ENCODE data around the gene TTR.

Gene TTR

DNA sequence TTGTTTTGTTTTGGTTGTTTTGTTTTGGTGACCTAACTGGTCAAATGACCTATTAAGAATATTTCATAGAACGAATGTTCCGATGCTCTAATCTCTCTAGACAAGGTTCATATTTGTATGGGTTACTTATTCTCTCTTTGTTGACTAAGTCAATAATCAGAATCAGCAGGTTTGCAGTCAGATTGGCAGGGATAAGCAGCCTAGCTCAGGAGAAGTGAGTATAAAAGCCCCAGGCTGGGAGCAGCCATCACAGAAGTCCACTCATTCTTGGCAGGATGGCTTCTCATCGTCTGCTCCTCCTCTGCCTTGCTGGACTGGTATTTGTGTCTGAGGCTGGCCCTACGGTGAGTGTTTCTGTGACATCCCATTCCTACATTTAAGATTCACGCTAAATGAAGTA lies at the start of gene TTR:
Gene TTR (plus strand): TSS at position 250 of the 400 bp plus-strand sequence. CDS start 26 bp downstream, at position 276.
- no peak within 1 kb of the TSS for H3K4me3 Mint-ChIP-seq
- DNase-seq, result no peak
- no peak within 1 kb of the TSS for H3K27ac Mint-ChIP-seq
- no peak for ATAC-seq
- H3K9me3 Mint-ChIP-seq, result no peaks in the 10 kb centered on the region
- peaks cover 30% of the 10 kb centered on the region for H3K27me3 Mint-ChIP-seq
- no peaks in the 10 kb centered on the region for H3K4me1 Mint-ChIP-seq

DNA sequence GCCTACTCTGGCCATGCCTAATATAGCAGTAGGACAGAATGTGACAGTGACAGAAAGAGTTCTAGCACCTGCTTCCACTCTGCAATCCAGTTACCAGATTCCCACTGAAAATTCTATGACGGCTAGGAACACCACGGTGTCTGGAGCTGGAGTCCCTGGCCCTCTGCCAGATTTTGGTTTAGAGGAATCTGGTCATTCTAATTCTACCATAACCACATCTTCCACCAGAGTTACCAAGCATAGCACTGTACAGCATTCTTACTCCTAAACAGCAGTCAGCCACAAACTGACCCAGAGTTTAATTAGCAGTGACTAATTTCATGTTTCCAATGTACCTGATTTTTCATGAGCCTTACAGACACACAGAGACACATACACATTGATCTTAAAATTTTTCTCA lies 45.2 kb upstream of the TTR start:
- DNase-seq, result no peak
- H3K9me3 Mint-ChIP-seq, result no peaks in the 10 kb centered on the region
- H3K27ac Mint-ChIP-seq, result no peak overlapping the region
- peak; percentile 39 for ATAC-seq
- no peaks in the 10 kb centered on the region for H3K27me3 Mint-ChIP-seq
- no peaks in the 10 kb centered on the region for H3K4me1 Mint-ChIP-seq
- no peak overlapping the region for H3K4me3 Mint-ChIP-seq

DNA sequence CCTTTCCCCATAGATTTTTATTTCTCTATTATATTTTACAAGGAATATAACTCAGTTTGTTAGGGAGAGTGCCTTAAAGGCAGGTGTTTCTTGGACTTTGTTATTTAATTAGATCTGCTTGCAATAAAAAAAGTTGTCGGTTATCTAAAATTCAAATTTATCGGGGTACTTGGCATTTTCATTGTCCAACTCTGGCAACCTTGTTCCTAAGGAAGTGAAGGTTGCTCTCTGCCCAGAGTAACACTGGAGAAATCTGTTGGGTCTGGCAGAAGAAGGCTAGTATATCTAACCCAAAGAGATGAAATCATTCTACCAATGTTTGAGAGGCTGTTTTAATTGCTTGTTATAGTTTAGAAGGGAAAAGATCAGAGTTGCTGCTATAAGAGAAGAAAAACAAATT lies 42.8 kb upstream of the TTR start:
- no peaks in the 10 kb centered on the region for H3K4me1 Mint-ChIP-seq
- no peak for ATAC-seq
- H3K27me3 Mint-ChIP-seq, result peaks cover 3% of the 10 kb centered on the region

DNA sequence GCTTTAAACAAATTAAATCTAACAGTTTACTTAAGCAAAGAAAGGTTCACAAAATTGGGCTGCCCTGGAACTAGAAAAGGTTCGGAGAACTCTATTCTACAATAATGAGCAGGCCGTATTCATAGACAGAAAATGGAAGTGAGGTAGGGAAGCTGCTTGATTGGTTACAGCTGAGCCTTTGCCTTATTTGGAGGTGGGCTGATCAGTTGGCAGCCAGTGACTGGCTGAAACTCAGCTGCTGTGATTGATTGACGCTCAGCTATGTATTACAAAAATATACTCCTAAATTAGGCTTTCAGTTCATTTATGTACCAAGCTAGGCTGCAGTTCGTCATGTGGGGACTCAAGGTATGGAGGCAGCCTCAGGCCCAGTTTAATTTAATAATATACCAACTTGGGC lies 42.3 kb upstream of the TTR start:
- Mint-ChIP-seq H3K9me3 (no peaks in the 10 kb centered on the region), H3K4me3 (no peak overlapping the region), H3K27me3 (peaks cover 7% of the 10 kb centered on the region), H3K27ac (no peak overlapping the region), H3K4me1 (no peaks in the 10 kb centered on the region)
- ATAC-seq (no peak), DNase-seq (no peak)

More for the DNA sequence above, 42.8 kb upstream of the TTR start:
- Mint-ChIP-seq H3K4me3 (no peak overlapping the region), H3K9me3 (no peaks in the 10 kb centered on the region), H3K27ac (no peak overlapping the region)
- DNase-seq, result no peak

DNA sequence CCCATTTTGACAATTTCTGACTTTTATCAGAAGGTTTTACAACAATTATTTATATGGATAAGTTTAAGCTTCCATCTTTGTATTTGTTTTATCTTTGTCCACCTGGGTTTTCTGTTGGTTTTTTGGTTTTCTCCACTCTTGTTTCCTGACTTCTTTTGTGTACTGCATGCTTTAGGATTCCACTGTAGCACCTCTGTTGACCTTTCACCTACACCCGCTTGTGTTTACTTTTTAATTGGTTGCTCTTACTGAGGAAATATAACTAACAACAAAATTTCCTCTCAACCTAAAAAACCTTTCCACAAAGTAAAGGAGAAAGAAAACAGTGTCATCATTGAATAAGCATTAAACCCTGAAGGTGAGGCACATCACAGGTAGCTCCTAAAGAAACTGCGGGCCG lies 39.8 kb upstream of the TTR start:
- Mint-ChIP-seq H3K27me3 (peaks cover 20% of the 10 kb centered on the region), H3K4me1 (no peaks in the 10 kb centered on the region), H3K27ac (no peak overlapping the region), H3K9me3 (no peaks in the 10 kb centered on the region), H3K4me3 (no peak overlapping the region)
- no peak for DNase-seq
- no peak for ATAC-seq

DNA sequence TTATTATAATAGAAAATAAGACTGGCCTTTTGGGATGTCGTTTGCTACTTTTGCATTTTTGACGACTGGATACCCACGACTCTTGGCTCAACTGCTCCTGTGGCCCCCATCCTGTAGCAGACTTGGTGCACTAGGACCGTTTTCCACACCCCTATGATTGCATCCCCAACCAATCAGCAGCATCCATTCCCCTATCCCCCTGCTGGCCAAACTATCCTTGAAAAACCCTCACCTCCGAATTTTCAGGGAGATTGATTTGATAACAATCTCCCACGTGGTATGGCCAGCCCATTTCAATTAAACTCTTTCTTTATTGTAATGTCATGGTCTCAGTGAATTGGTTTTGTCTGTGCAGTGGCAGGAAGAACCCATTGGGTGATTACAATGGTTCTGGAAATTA lies 37.9 kb upstream of the TTR start:
- Mint-ChIP-seq H3K9me3 (no peaks in the 10 kb centered on the region), H3K27ac (no peak overlapping the region), H3K27me3 (peaks cover 24% of the 10 kb centered on the region), H3K4me3 (no peak overlapping the region), H3K4me1 (no peaks in the 10 kb centered on the region)
- ATAC-seq (no peak), DNase-seq (no peak)

DNA sequence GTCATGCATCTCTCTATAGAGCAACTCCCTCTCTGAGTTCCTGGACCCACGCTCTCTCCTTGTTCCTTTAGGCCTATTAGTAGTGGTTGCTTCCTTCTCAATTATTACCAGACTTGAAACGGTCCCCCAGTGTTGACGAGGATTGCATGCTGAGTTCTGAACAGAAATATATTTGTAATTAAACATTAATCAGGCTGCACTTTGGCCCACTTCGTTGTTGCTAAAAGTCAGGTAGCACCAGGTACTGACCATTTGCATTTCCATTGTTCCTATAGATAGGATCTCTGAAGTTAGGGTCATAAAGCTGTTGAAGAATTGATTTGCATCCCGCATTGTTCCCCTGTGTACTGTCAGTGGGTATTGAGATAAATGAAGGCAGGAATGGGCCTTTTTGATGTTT lies 36.9 kb upstream of the TTR start:
- Mint-ChIP-seq H3K9me3 (no peaks in the 10 kb centered on the region), H3K4me1 (no peaks in the 10 kb centered on the region), H3K27ac (no peak overlapping the region), H3K4me3 (no peak overlapping the region), H3K27me3 (peaks cover 24% of the 10 kb centered on the region)
- DNase-seq (no peak), ATAC-seq (no peak)

DNA sequence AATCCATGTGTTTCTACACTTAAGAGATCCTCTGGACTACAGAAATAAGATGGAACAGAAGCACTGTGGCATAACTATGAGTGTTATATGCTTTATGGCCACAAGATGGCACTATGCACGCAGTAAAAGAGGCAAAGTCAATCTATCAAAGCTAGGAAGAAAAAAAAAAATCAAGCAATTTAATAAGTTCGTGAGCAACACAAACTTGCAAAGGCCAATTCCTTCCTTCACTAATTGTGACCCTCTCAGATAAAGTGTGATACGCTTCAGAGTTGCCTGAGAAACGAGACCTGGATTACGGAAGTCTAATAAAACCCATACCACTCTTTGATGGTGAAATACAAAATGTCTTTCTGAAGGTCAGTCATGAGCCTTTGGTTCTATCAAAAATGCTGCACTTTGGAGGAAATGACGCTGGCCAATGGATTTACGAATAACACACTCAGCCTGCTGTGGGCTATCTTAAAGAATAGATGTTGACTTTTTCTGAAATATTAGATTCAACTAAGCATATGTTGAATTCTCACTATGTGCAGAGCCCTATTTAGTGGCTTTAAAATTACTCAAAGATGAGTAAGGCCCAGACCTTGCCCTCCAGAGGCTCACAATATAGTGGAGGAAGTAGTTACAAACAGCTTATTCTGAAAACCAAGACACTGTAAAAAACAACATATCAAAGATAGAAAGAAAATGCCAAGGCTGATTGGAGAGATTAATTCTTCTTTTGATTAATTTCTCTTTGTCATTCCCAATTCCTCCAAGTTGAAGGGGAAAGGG lies 35.5 kb upstream of the TTR start:
- H3K4me1 Mint-ChIP-seq, result no peaks in the 10 kb centered on the region
- H3K27ac Mint-ChIP-seq, result no peak overlapping the region
- peaks cover 28% of the 10 kb centered on the region for H3K27me3 Mint-ChIP-seq
- H3K4me3 Mint-ChIP-seq, result no peak overlapping the region
- DNase-seq (peak; percentile 31 to 41), ATAC-seq (peak; percentile 64)
- H3K9me3 Mint-ChIP-seq, result no peaks in the 10 kb centered on the region

DNA sequence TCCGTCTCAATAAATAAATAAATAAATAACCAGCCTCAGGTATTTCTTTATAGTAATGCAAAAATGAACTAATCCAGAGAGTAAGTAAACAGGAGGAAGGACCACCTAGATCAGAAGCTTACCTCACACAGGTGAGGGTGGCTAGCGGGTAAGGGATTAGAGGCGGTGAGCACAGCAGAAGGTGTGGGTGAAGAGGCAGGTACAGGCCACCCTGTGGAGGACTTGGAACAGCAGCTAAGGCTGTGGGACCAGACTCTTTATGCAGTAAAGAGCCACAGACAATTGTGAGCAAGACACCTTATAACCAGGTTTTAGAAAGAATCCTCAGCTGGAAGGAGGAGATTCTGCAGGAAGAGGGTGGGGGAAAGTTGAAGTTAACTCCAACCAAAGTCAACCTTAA lies 34.2 kb upstream of the TTR start:
- no peak for ATAC-seq
- Mint-ChIP-seq H3K4me3 (no peak overlapping the region), H3K9me3 (no peaks in the 10 kb centered on the region), H3K27me3 (peaks cover 32% of the 10 kb centered on the region), H3K4me1 (no peaks in the 10 kb centered on the region), H3K27ac (no peak overlapping the region)
- no peak for DNase-seq

DNA sequence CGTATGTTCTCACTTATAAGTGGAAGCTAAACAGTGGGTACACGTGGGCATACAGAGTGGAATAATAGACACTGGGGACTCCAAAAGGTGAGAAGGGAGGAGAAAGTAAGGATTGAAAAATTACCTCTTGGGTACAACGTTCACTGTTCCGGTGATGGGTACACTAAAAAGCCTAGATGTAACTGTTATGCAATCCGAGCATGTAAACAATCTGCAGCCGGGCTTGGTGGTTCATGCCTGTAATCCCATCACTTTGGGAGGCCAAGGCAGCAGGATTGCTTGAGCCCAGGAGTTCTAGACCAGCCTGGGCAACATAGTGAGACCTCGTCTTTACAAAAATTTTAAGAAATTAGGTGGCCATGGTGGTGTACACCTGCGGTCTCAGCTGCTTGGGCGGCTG lies 33.1 kb upstream of the TTR start:
- DNase-seq (no peak), ATAC-seq (no peak)
- H3K4me3 Mint-ChIP-seq, result no peak overlapping the region
- no peaks in the 10 kb centered on the region for H3K9me3 Mint-ChIP-seq
- H3K27me3 Mint-ChIP-seq, result peaks cover 32% of the 10 kb centered on the region
- no peak overlapping the region for H3K27ac Mint-ChIP-seq
- no peaks in the 10 kb centered on the region for H3K4me1 Mint-ChIP-seq

DNA sequence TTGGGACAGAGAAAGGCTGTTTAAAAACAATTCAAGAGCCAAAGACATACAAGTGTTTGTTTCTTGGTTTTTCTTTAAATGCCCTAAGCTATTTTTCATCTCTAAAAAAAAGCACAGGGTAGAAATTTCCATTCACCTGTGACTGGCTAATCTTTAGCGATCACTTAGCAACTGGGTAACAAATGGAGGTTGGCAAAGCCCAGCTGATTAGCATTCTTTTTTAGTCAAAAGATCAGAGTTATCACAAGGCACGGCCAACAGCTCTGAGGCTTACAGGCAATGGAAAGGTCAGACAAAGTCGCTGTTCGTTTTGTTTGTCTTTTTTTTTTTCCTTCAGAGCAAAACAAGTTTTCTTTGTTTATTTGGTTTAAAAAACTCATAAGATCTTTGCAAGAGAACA lies 29.0 kb upstream of the TTR start:
- ATAC-seq (no peak), DNase-seq (no peak)
- Mint-ChIP-seq H3K4me3 (no peak overlapping the region), H3K27ac (no peak overlapping the region), H3K4me1 (no peaks in the 10 kb centered on the region), H3K9me3 (no peaks in the 10 kb centered on the region), H3K27me3 (peaks cover 8% of the 10 kb centered on the region)

DNA sequence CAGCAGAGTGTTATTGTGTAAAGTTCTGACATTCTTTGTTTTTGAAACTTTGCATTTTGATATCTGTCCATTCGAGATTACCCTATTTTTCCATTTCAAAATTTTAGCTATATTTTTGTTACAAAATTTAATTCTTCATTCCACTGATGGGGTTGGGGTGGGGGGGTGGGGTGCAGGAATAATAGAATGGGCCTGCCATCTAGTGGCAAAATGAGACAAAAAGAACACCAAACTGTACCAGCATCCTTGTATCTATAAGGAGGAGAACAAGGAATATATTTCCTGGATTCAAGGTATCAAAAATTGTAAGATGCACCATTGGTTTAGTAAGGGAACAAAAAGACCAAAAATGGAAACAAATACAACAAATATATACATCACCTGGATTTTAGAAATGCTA lies 27.9 kb upstream of the TTR start:
- Mint-ChIP-seq H3K27me3 (peaks cover 8% of the 10 kb centered on the region), H3K4me3 (no peak overlapping the region), H3K9me3 (no peaks in the 10 kb centered on the region), H3K4me1 (no peaks in the 10 kb centered on the region), H3K27ac (no peak overlapping the region)
- DNase-seq (no peak), ATAC-seq (no peak)

DNA sequence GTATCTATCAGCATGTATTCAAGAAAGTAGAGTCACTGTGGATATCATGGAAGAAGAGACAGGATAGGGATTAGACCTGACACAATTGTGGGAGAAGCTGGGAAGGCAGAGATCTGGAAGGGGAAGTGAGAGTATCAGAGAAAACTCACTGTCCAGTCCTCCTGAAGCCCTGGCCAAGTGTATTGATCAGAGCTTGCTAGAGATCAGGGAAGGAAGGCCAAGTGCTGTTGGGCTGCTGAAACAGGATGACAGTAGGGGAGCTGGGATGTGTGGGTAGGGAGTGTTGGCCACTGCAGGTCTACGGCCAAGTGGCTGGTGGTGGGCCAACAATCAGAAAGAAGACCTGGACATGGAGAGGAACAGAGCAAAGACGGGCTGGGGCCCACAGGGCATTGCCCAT lies 26.3 kb upstream of the TTR start:
- Mint-ChIP-seq H3K27ac (no peak overlapping the region), H3K4me1 (no peaks in the 10 kb centered on the region)

DNA sequence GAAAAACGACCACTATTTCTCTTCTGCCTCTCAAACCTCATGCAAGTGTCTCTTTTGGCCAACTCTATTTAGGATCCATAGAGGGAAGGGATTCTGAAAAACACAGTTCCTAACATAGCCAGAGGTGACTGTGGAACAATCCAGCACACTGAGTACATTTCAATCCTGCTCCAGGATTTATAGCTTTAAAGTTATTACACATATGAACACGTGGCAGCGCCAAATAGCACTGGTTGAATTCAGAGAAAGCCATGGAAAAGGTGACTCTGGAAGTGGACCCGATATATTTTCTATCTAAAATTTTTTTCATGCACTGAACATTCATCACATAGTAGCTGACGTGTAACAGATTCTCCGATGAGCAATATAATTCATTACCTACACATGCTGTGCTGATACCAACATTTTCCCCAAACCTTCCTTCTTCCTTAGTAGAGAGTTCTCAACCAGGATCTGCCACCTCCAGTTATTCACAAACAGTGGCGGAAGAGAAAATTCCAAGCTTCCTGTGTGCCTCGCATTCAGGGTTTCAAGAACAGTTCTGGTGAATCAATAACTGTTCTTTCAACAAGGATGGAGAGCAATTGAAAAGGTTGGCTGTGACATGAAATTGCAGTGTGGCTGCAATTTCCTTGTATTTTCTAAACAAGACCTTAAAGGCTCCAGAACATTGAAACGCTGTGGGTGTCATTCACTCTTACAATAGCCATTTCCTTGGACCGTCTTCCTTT lies 25.7 kb upstream of the TTR start:
- H3K4me3 Mint-ChIP-seq, result no peak overlapping the region
- DNase-seq, result no peak
- ATAC-seq, result no peak
- no peaks in the 10 kb centered on the region for H3K9me3 Mint-ChIP-seq
- no peak overlapping the region for H3K27ac Mint-ChIP-seq
- no peaks in the 10 kb centered on the region for H3K4me1 Mint-ChIP-seq
- H3K27me3 Mint-ChIP-seq, result peaks cover 6% of the 10 kb centered on the region

More for the DNA sequence above, 26.3 kb upstream of the TTR start:
- ATAC-seq (no peak), DNase-seq (no peak)
- no peaks in the 10 kb centered on the region for H3K9me3 Mint-ChIP-seq
- peaks cover 8% of the 10 kb centered on the region for H3K27me3 Mint-ChIP-seq
- H3K4me3 Mint-ChIP-seq, result no peak overlapping the region

DNA sequence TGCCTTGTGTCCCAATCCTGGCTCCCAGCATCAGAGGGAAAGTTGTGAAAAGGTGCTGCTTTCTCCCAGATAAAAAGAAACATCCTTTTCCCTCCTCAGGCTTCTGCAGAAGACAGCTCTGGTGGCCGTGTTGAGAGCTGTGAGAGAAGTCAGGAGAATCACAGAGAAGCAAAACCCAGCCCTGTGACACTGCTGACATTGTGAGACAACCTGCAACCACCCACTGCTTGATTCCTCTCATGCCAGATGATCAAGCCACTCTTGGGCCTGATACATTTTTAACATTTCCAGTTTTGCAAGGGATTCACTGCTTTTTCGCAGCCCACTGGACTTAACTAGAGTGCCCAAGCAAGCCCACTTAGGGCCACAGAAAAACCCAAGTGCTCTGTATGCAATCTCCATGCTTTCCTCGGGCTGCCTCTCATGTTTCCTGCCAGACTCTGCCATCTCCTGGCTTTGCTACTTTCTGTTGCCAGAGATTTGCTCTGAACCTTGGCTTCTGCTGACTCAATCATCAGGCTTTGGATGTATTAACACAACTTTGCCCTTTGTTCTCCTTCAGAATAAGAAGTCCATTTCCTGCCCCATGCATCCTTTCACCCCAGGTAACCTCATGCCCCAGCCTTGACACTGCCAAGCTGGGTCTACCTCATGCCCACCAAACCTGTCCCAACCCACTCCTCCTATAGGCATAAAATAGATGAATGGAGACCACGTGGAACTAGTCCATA lies 24.9 kb upstream of the TTR start:
- no peaks in the 10 kb centered on the region for H3K9me3 Mint-ChIP-seq
- H3K4me1 Mint-ChIP-seq, result no peaks in the 10 kb centered on the region
- no peaks in the 10 kb centered on the region for H3K27me3 Mint-ChIP-seq
- peak overlapping the region in 1 of 2 donors; percentile 4 for H3K27ac Mint-ChIP-seq
- DNase-seq (no peak), ATAC-seq (no peak)
- no peak overlapping the region for H3K4me3 Mint-ChIP-seq

DNA sequence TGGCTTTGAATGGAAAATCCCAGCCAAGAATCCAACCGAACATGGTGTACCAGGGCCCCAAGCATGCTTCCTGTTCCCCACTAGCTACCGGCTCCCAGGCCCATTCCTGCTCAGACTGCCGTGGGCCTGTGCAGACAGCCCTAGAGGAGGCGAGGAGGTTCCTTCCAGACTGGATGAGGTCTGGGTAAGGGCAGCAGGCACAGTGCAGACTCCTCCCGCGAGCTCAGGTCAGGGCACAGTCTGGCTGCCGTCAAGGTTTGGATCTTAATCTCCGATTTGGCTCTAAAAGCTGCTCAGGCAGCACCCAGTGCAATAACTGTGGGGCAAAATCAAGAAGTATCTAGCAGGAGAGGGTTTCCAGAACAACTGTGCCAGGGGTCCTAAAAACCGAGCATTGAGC lies 19.3 kb upstream of the TTR start:
- no peaks in the 10 kb centered on the region for H3K9me3 Mint-ChIP-seq
- DNase-seq, result no peak
- peaks cover 6% of the 10 kb centered on the region for H3K4me1 Mint-ChIP-seq
- no peak overlapping the region for H3K4me3 Mint-ChIP-seq
- H3K27ac Mint-ChIP-seq, result no peak overlapping the region
- no peaks in the 10 kb centered on the region for H3K27me3 Mint-ChIP-seq
- ATAC-seq, result no peak

Measured in stimulated activated naive CD8-positive, alpha-beta T cell treated with anti-CD3 and anti-CD28 coated beads, Interleukin-15, amount 100 ng/mL, for 72 hours (primary cell).